Neural crest cell (in vitro differentiated cells): Measurements from ENCODE around the gene TNRC6C. TPM values are rescaled to one million over a fixed set of nuclear protein-coding genes. Genes with fewer than 3 reads are reported as not detected.
"Not testable (repeated sequence)": the region's sequence is repeated elsewhere in the genome, so short reads cannot be mapped to it uniquely, and the experiment has no call there.

Experiments used
- DNase-seq: peaks from one replicate; pipeline ENCODE4 v3.0.0; 2021; ENCODE audit warnings: low read depth, mixed read lengths, low spot score
- H3K27ac Mint-ChIP-seq: one replicate; pipeline ENCODE4 v1.8.0; 2021; ENCODE audit warnings: mild to moderate bottlenecking, mixed read lengths; ENCODE audit not compliant: unreplicated experiment
- H3K27me3 Mint-ChIP-seq: 2 replicates; pipeline ENCODE4 v1.8.0; 2021; ENCODE audit warnings: low read depth, mild to moderate bottlenecking, mixed read lengths
- H3K36me3 Mint-ChIP-seq: 2 replicates; pipeline ENCODE4 v1.8.0; 2021; ENCODE audit warnings: low read depth, mild to moderate bottlenecking, mixed read lengths
- H3K4me1 Mint-ChIP-seq: 2 replicates; pipeline ENCODE4 v1.8.0; 2021; ENCODE audit warnings: mixed read lengths
- H3K4me3 Mint-ChIP-seq: one replicate; pipeline ENCODE4 v1.8.0; 2021; ENCODE audit warnings: mild to moderate bottlenecking, mixed read lengths
- H3K9me3 Mint-ChIP-seq: 2 replicates; pipeline ENCODE4 v1.8.0; 2021; ENCODE audit warnings: mixed read lengths
- total RNA-seq: library from RNA; stranded (reverse); gene quantifications from 2 replicates; pipeline ENCODE4 v1.2.1, GENCODE V29; 2021
- TF ChIP-seq, protein P1 (sequence below): fragments of 200-600 bp; sonication (generic); conservative IDR thresholded peaks from 2 replicates; pipeline ENCODE4 v1.5.0; 2021; ENCODE audit warnings: antibody characterized with exemption, mild to moderate bottlenecking

The TNRC6C gene
- total RNA-seq, 1 donor from 2014 or later, result 40.5 TPM

DNA sequence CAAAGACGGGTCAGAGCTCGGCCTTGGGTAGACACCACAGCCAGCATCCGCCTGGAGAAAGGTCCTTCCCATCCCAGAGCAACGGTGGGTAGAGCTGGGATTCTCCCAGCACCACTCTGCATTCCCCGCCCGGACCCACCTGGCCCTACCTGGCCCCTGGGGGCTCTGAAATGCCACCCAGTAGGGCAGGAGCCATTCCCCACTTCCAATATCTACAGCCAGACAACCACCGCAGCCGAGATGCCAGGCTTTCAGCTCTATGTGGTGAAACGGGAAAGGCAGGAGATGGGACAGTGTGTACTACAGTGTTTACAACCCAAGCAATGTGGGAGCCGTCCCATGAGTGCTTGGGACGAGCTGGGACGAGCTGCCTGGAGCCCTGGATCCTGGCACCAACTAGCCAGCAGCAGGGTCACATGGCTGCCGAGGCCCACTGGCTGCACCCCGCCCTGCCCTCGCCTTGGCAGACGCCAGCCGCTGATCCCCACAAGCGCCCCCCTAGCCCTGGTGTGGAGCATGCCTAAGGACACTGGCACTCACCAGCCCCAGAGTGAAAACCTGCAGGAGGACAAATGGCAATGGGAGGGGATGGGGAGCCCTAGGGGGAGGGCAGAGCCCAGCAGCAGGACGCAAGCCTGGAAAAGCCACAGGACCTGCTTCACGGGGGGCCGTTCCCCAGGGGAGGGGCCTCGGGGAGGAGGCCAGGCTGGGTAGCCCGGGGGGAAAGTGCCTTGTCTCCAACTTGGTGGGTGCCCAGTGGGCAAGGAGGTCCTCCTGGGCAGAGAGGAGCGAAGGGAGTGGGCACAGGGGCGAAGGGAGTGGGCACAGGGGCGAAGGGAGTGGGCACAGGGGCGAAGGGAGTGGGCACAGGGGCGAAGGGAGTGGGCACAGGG lies 156.6 kb downstream of the TNRC6C start:
- TF ChIP-seq, protein P1, sequence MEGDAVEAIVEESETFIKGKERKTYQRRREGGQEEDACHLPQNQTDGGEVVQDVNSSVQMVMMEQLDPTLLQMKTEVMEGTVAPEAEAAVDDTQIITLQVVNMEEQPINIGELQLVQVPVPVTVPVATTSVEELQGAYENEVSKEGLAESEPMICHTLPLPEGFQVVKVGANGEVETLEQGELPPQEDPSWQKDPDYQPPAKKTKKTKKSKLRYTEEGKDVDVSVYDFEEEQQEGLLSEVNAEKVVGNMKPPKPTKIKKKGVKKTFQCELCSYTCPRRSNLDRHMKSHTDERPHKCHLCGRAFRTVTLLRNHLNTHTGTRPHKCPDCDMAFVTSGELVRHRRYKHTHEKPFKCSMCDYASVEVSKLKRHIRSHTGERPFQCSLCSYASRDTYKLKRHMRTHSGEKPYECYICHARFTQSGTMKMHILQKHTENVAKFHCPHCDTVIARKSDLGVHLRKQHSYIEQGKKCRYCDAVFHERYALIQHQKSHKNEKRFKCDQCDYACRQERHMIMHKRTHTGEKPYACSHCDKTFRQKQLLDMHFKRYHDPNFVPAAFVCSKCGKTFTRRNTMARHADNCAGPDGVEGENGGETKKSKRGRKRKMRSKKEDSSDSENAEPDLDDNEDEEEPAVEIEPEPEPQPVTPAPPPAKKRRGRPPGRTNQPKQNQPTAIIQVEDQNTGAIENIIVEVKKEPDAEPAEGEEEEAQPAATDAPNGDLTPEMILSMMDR, result no peak
- H3K4me1 Mint-ChIP-seq, result peaks cover 16% of the 10 kb centered on the region
- H3K4me3 Mint-ChIP-seq, result peak overlapping the region; percentile 51
- H3K36me3 Mint-ChIP-seq, result peaks cover 2% of the 10 kb centered on the region
- no peak for DNase-seq
- H3K27me3 Mint-ChIP-seq, result peaks cover 5% of the 10 kb centered on the region
- peak overlapping the region; percentile 71 for H3K27ac Mint-ChIP-seq
- H3K9me3 Mint-ChIP-seq, result no peaks in the 10 kb centered on the region

DNA sequence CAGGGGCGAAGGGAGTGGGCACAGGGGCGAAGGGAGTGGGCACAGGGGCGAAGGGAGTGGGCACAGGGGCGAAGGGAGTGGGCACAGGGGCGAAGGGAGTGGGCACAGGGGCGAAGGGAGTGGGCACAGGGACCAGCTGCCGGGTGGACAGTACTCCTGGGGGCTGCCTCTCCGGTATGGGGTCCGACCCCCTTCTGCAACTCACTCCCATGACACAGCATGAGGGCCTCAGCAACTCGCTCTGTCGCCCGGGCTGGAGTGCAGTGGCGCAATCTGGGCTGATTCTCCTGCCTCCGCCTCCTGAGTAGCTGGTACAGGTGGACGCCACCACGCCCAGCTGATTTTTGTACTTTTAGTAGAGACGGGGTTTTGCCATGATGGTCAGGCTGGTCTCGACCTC lies 157.3 kb downstream of the TNRC6C start:
- H3K36me3 Mint-ChIP-seq, H3K9me3 Mint-ChIP-seq, DNase-seq, H3K27me3 Mint-ChIP-seq, H3K4me3 Mint-ChIP-seq, H3K27ac Mint-ChIP-seq: not testable (repeated sequence)
- peaks cover 13% of the 10 kb centered on the region for H3K4me1 Mint-ChIP-seq

DNA sequence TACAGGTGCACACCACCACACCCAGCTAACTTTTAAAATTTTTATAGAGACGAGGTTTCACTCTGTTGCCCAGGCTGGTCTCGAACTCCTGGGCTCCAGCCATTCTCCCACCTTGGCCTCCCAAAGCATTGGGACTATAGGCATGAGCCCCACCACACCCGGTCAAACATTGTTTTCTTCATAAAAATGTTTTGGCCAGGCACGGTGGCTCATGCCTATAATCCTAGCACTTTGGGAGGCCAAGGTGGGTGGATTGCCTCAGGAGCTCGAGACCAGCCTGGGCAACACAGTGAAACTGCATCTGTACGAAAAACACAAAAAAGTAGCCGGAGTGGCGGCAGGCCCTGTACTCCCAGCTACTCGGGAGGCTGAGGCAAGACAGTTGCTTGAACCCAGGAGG lies 157.9 kb downstream of the TNRC6C start:
- Mint-ChIP-seq H3K27me3 (peaks cover 5% of the 10 kb centered on the region), H3K4me3 (no peak overlapping the region), H3K4me1 (peaks cover 13% of the 10 kb centered on the region), H3K36me3 (peaks cover 2% of the 10 kb centered on the region), H3K9me3 (no peaks in the 10 kb centered on the region), H3K27ac (no peak overlapping the region)
- no peak for DNase-seq
- TF ChIP-seq, protein P1, result no peak

DNA sequence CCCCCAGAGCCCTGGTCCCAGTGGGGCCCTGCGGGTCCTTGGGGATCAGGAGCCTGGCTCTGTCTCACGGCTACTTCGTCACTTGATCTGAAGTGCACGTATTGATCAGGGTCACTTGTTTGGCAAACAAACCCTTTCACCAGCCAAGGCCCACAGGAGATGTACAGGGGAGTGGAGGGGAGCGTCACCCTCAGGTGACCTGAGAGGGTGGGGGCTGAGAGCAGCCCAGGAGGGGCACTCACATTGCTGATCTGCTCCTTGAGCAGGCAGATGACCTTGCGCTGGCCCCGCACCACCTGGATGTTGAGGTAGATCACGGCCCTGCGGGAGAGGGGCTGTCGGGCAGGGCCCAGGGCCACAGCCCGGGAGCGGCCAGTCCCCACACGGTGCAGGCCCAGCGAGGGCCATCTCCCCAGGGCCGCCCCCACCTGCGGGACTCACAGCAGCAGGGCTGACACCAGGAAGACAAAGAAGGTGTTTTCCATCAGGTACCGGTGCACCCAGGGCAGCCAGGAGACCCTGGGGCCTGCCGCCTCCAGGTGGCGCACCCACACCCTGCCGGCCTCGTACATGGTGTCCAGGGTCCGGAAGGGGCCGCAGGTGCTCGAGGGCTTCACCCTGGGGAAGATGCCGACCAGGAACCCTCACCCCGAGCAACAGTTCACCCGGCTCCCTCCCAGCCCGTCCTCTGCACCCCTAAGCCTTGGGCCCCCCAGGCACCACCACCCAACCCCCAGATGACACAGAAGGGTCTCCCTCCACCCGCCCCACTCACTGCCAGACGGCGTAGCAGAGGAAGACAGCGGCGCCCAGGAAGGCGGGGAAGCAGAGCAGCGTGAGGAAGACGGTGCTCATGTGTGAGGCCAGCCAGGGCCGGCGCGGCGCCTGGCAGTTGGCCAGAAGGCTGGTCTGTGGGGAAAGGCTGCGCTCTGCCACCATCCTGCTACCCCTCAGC lies 158.8 kb downstream of the TNRC6C start:
- Mint-ChIP-seq H3K9me3 (no peaks in the 10 kb centered on the region), H3K27me3 (peaks cover 5% of the 10 kb centered on the region), H3K4me1 (peaks cover 13% of the 10 kb centered on the region), H3K27ac (no peak overlapping the region), H3K4me3 (peak overlapping the region; percentile 41), H3K36me3 (peaks cover 2% of the 10 kb centered on the region)
- TF ChIP-seq, protein P1, result peak; percentile 52
- no peak for DNase-seq

DNA sequence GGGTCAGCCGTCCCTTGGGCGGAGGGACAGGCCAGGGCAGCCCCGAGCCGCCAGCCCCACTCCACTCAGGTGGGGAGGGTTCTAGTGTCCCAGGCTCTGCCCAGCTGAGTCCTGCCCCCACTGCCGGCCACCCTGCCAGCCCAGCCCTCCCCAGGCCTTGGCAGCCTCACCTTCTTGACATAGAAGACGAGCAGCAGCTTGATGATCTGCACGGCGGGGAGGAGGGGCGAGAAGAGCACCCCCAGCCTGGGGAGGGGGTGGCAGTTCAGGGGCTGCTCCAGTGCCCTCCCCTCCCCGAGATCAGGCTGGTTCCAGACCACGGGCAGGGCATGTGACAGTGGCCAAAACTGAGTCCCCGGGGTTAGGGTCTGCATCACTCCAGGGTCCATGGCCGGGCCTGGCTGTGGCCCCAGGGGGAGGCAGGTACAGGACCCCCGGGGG lies 160.3 kb downstream of the TNRC6C start:
- TF ChIP-seq, protein P1, result no peak
- DNase-seq, result no peak

More for the DNA sequence above, 160.3 kb downstream of the TNRC6C start:
- Mint-ChIP-seq H3K4me1 (peaks cover 4% of the 10 kb centered on the region), H3K27me3 (peaks cover 3% of the 10 kb centered on the region), H3K27ac (no peak overlapping the region), H3K4me3 (no peak overlapping the region), H3K36me3 (no peaks in the 10 kb centered on the region), H3K9me3 (no peaks in the 10 kb centered on the region)
